HCT116 (cell line): ENCODE data around the gene GRIN3B. TPM values are rescaled to one million over a fixed set of nuclear protein-coding genes. Genes with fewer than 3 reads are reported as not detected.

Experiments
- ATAC-seq: fragments of 200-7000 bp; cut with Tn5 transposase; 2 replicates; pipeline ENCODE4 v1.9.1; 2020; ENCODE audit warnings: mild to moderate bottlenecking, moderate library complexity
- BruUV-seq: library from RNA; stranded (reverse); fragments of 400-500 nt; replicated peaks from 2 replicates; lab custom pipeline; 2021; lab: Mats Ljungman, UMichigan
- CTCF ChIA-PET: fragments of 300-600 bp; sonication (Branson Sonifier 250); formaldehyde crosslinking; loops from one replicate; lab custom pipeline; 2021; ENCODE audit warnings: antibody characterized with exemption; lab: Charles Lee
- POLR2A ChIA-PET: fragments of 300-600, 350-600 bp; sonication (Branson Sonifier 250); formaldehyde crosslinking; loops from one replicate; lab custom pipeline; 2021; ENCODE audit warnings: antibody characterized with exemption; lab: Charles Lee
- RAD21 ChIA-PET, 2 experiments: fragments of 300-600 bp; sonication (Branson Sonifier 250); formaldehyde crosslinking; loops; one replicate each; lab custom pipeline; 2023; ENCODE audit warnings: low total read pairs in 2 of 2; ENCODE audit not compliant: uncharacterized antibody in 2 of 2, unreplicated experiment in 2 of 2, low non-redundant PET in 1 of 2; lab: Charles Lee
- DNase-seq: peaks from one replicate; pipeline ENCODE4 v3.0.0-alpha.2; 2010; ENCODE audit warnings: low read depth, low spot score
- H2AFZ ChIP-seq: fragments of 200-600 bp; shearing (Covaris generic), sonication (generic); 2 replicates; pipeline ENCODE4 v1.6.1; 2017; ENCODE audit warnings: low read depth, mixed run types, mixed read lengths, antibody characterized with exemption, low read length; ENCODE audit not compliant: poor library complexity, severe bottlenecking
- H3K27ac ChIP-seq: 2 replicates; pipeline ENCODE4 v1.5.1; 2012; ENCODE audit warnings: low read depth, low read length
- H3K27me3 ChIP-seq: fragments of 200-600 bp; sonication (generic); 2 replicates; pipeline ENCODE4 v1.6.1; 2016; ENCODE audit warnings: mixed run types, low read length, mixed read lengths; ENCODE audit not compliant: insufficient read depth
- H3K36me3 ChIP-seq, 2 experiments: fragments of 200-500 bp in 1 of 2; fragments of 200-600 bp in 1 of 2; sonication (Bioruptor generic) in 1 of 2; sonication (generic) in 1 of 2; 2 replicates each; pipeline versions ENCODE4 v1.5.1 to v1.6.1; 2014 to 2016; ENCODE audit warnings: low read length in 2 of 2, inconsistent platforms in 1 of 2, mixed read lengths in 1 of 2, mixed run types in 1 of 2; ENCODE audit not compliant: insufficient read depth in 2 of 2, control insufficient read depth in 1 of 2
- H3K4me1 ChIP-seq, 2 experiments: fragments of 200-600 bp in 1 of 2; sonication (generic) in 1 of 2; 2 replicates each; pipeline versions ENCODE4 v1.5.1 to v1.6.1; 2012 to 2017; ENCODE audit warnings: low read length in 2 of 2, inconsistent platforms in 1 of 2, mild to moderate bottlenecking in 1 of 2, mixed read lengths in 1 of 2, mixed run types in 1 of 2, moderate library complexity in 1 of 2; ENCODE audit not compliant: insufficient read depth in 2 of 2, control insufficient read depth in 1 of 2
- H3K4me2 ChIP-seq: fragments of 200-600 bp; sonication (generic); 2 replicates; pipeline ENCODE4 v1.6.1; 2017; ENCODE audit warnings: mixed run types, low read length, mixed read lengths
- H3K4me3 ChIP-seq, 2 experiments: fragments of 200-600 bp in 1 of 2; sonication (generic) in 1 of 2; replicated peaks in 1 of 2; 2 replicates each; pipeline ENCODE4 v1.5.1; 2011 to 2016; ENCODE audit warnings: low read length in 2 of 2, control low read depth in 1 of 2, low read depth in 1 of 2, mild to moderate bottlenecking in 1 of 2, mixed read lengths in 1 of 2, mixed run types in 1 of 2
- H3K79me2 ChIP-seq: fragments of 200-600 bp; sonication (generic); 2 replicates; pipeline ENCODE4 v1.6.1; 2017; ENCODE audit warnings: mild to moderate bottlenecking, mixed run types, low read length, moderate library complexity, mixed read lengths; ENCODE audit not compliant: insufficient read depth
- H3K9ac ChIP-seq: fragments of 200-600 bp; sonication (generic); 2 replicates; pipeline ENCODE4 v1.6.1; 2016; ENCODE audit warnings: low read length, mixed read lengths
- H3K9me2 ChIP-seq: fragments of 200-600 bp; sonication (generic), shearing (Covaris generic); 2 replicates; pipeline ENCODE4 v1.6.1; 2017; ENCODE audit warnings: mixed run types, mild to moderate bottlenecking, moderate library complexity; ENCODE audit not compliant: insufficient read depth
- H3K9me3 ChIP-seq, 2 experiments: fragments of 200-500 bp in 1 of 2; fragments of 200-600 bp in 1 of 2; sonication (Bioruptor generic) in 1 of 2; sonication (generic) in 1 of 2; 2 replicates each; pipeline ENCODE4 v1.6.1; 2014 to 2017; ENCODE audit warnings: low read length in 2 of 2, mixed read lengths in 2 of 2, inconsistent platforms in 1 of 2, low read depth in 1 of 2, mild to moderate bottlenecking in 1 of 2, mixed run types in 1 of 2, moderate library complexity in 1 of 2; ENCODE audit not compliant: control insufficient read depth in 1 of 2, insufficient read depth in 1 of 2
- H4K20me1 ChIP-seq: fragments of 200-600 bp; sonication (generic), shearing (Covaris generic); 2 replicates; pipeline ENCODE4 v1.6.1; 2017; ENCODE audit warnings: mixed run types, mild to moderate bottlenecking, moderate library complexity; ENCODE audit not compliant: insufficient read depth
- CTCF ChIP-seq, 3 experiments: fragments of 200-600 bp in 1 of 3; sonication (generic) in 1 of 3; IDR thresholded peaks in 2 of 3; conservative IDR thresholded peaks in 1 of 3; 2 replicates each; pipeline ENCODE4 v1.5.1; 2012 to 2017; ENCODE audit warnings: low read depth in 2 of 3, low read length in 2 of 3, antibody characterized with exemption in 1 of 3, borderline replicate concordance in 1 of 3, control low read depth in 1 of 3, mild to moderate bottlenecking in 1 of 3, mixed read lengths in 1 of 3, mixed run types in 1 of 3, moderate library complexity in 1 of 3; ENCODE audit not compliant: insufficient read depth in 1 of 3
- ELF1 ChIP-seq: IDR thresholded peaks from 2 replicates; pipeline ENCODE4 v1.6.1; 2012; ENCODE audit warnings: low read depth, borderline replicate concordance
- EZH2phosphoT487 ChIP-seq: fragments of 200-600 bp; IDR thresholded peaks from 2 replicates; pipeline ENCODE4 v1.6.1; 2018; ENCODE audit warnings: antibody characterized with exemption, borderline replicate concordance
- RAD21 ChIP-seq: IDR thresholded peaks from 2 replicates; pipeline ENCODE4 v1.6.1; 2012; ENCODE audit warnings: low read depth, mild to moderate bottlenecking
- REST ChIP-seq: IDR thresholded peaks from 2 replicates; pipeline ENCODE4 v1.6.1; 2012; ENCODE audit warnings: low read depth
- SP1 ChIP-seq: IDR thresholded peaks from 2 replicates; pipeline ENCODE4 v1.6.1; 2012; ENCODE audit warnings: low read depth
- YY1 ChIP-seq: IDR thresholded peaks from 2 replicates; pipeline ENCODE4 v1.6.1; 2011; ENCODE audit warnings: low read length, low read depth, moderate library complexity, mild to moderate bottlenecking; ENCODE audit not compliant: insufficient replicate concordance; ENCODE audit errors: extremely low read depth
- ZBTB33 ChIP-seq: IDR thresholded peaks from 2 replicates; pipeline ENCODE4 v1.6.1; 2011; ENCODE audit warnings: mild to moderate bottlenecking, low read length, moderate library complexity; ENCODE audit not compliant: insufficient replicate concordance; ENCODE audit errors: extremely low read depth
- intact Hi-C: fragments of 100-400 bp; cut with micrococcal nuclease; formaldehyde crosslinking; loops from 2 replicates; pipeline ENCODE4 v1.10.0; 2022
- total RNA-seq: library from RNA; stranded (reverse); gene quantifications from one replicate; pipeline ENCODE4 v1.2.1, GENCODE V29; 2021; ENCODE audit not compliant: unreplicated experiment

GRIN3B gene
- total RNA-seq, 1 experiment from 2014 or later, result 0.69 TPM

- Histone ChIP-seq H3K4me2 (peak overlapping the region; percentile 55), H3K36me3 (peaks cover 4 to 16% of the 10 kb centered on the region in 2 experiments; a peak in 2 of 4 replicates), H3K4me1 (peaks cover 37 to 48% of the 10 kb centered on the region in 2 experiments), H3K79me2 (peaks cover 81% of the 10 kb centered on the region), H3K4me3 (peak overlapping the region; percentile 13 to 15; a peak in 2 of 4 replicates), H3K9ac (peak overlapping the region; percentile 99), H3K9me2 (no peaks in the 10 kb centered on the region), H3K27ac (peak overlapping the region; percentile 86), H3K27me3 (no peaks in the 10 kb centered on the region), H2AFZ (no peak overlapping the region), H3K9me3 (no peaks in the 10 kb centered on the region), H4K20me1 (no peaks in the 10 kb centered on the region; the same call in 1 of the 2 replicates)
- BruUV-seq, result no TSS peak
- RAD21 ChIA-PET, result no interaction called here
- ATAC-seq (peak; percentile 20), DNase-seq (no peak)
- POLR2A ChIA-PET, result no interaction called here
- TF ChIP-seq CTCF (IDR thresholded peaks at IDR 0.05 in 2 of 3, conservative IDR thresholded peaks at IDR 0.05 in 1 of 3; ENCODE audit: borderline replicate concordance in 1 of 3, insufficient read depth in 1 of 3, low read depth in 2 of 3, low read length in 2 of 3) (no peak), YY1 (no peak), EZH2phosphoT487 (no peak), ELF1 (no peak)
- CTCF ChIA-PET, result no interaction called here
- intact Hi-C loops, result no loop called here
These were observed 17.1 kb downstream of the GRIN3B start for GRCh38 chr19:1017115-1017905.

- Histone ChIP-seq H3K9me2 (no peaks in the 10 kb centered on the region), H3K36me3 (peaks cover 3 to 16% of the 10 kb centered on the region in 2 experiments; a peak in 2 of 4 replicates), H3K4me1 (peaks cover 37 to 54% of the 10 kb centered on the region in 2 experiments), H3K4me3 (peak overlapping the region in 1 of 2 experiments; percentile 13; a peak in 2 of 4 replicates), H3K79me2 (peaks cover 80% of the 10 kb centered on the region), H2AFZ (no peak overlapping the region), H3K27me3 (no peaks in the 10 kb centered on the region), H3K9ac (peak overlapping the region; percentile 99), H3K9me3 (no peaks in the 10 kb centered on the region), H3K4me2 (peak overlapping the region; percentile 55), H4K20me1 (no peaks in the 10 kb centered on the region; the same call in 1 of the 2 replicates), H3K27ac (peak overlapping the region; percentile 86)
- no peak for ATAC-seq
- CTCF ChIA-PET, result no interaction called here
- intact Hi-C loops, result no loop called here
- no peak for TF ChIP-seq REST
- TF ChIP-seq ZBTB33, result no peak
- no peak for TF ChIP-seq SP1
- no peak for TF ChIP-seq RAD21
- DNase-seq, result no peak
- POLR2A ChIA-PET, result no interaction called here
- no TSS peak for BruUV-seq
- RAD21 ChIA-PET, result no interaction called here
These were observed 17.7 kb downstream of the GRIN3B start for GRCh38 chr19:1017906-1018305.
